ENCODE results near the gene TBL3. TPM values are rescaled to one million over a fixed set of nuclear protein-coding genes. Genes with fewer than 3 reads are reported as not detected.
"Not testable (repeated sequence)": the region's sequence is repeated elsewhere in the genome, so short reads cannot be mapped to it uniquely, and the experiment has no call there.

TBL3 gene
- total RNA-seq, 1 experiment from 2014 or later = 26.8 TPM

DNA sequence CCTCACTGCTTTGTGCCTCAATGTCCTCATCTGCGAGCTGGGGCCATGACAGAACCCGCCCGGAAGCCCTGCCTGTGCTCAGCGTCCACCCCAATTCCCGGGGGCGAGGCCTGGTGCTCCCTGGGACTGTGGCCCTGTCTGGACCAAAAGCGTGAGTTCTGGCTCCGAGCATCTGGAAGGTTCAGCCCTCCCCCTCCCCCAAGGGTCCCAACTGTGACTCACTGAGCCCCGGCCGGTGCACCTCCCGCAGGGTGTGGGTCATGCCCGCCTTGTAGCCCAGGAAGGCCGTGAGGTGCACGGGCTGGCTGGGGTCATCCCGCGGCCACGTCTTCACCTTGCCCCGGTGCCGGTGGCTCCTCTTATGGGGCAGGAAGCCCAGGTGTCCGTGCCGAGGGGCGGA lies 18.1 kb upstream of the TBL3 start:
- Mint-ChIP-seq H3K27me3 (ENCODE audit: insufficient read depth, unreplicated experiment) (no peaks in the 10 kb centered on the region), H3K4me1 (ENCODE audit: insufficient read depth, unreplicated experiment) (peaks cover 6% of the 10 kb centered on the region), H3K27ac (ENCODE audit: low read depth, unreplicated experiment) (no peak overlapping the region), H3K4me3 (ENCODE audit: unreplicated experiment) (no peak overlapping the region), H3K9me3 (ENCODE audit: unreplicated experiment) (no peaks in the 10 kb centered on the region), H3K36me3 (ENCODE audit: insufficient read depth, unreplicated experiment) (no peaks in the 10 kb centered on the region)
- intact Hi-C loops (cut with micrococcal nuclease) = no loop called here
- CTCF ChIA-PET = interaction anchor here (0.6 kb wide), 1 partner anchor 24 kb away, joined by 3 read pairs; no protein-coding TSS in a partner anchor
- no peak for DNase-seq (ENCODE audit: unreplicated experiment)
- TF ChIP-seq CTCF (IDR thresholded peaks at IDR 0.05; ENCODE audit: unreplicated experiment) = no peak
- POLR2A ChIA-PET = interaction anchor here (0.6 to 5.9 kb wide), 3 partner anchors 10 to 15 kb away, joined by 3 to 53 read pairs (median 10); partner anchors contain the start of genes MSRB1, RNF151 and RPS2
- no TSS peak for BruUV-seq (replicated peaks)

GRCh38 chr16:1957434-1958142 lies 14.3 kb upstream of the TBL3 start:
- ChIA-PET POLR2A (interaction anchor here (1.5 kb wide), 1 partner anchor 14 kb away, joined by 4 read pairs; the partner anchor contains the start of gene TBL3), CTCF (interaction anchor here (1.2 to 1.4 kb wide), 3 partner anchors 29 to 45 kb away, joined by 3 read pairs; no protein-coding TSS in a partner anchor)
- H3K27me3 Mint-ChIP-seq (ENCODE audit: insufficient read depth, unreplicated experiment); DNase-seq (ENCODE audit: unreplicated experiment); BruUV-seq (replicated peaks); H3K27ac Mint-ChIP-seq (ENCODE audit: low read depth, unreplicated experiment); H3K9me3 Mint-ChIP-seq (ENCODE audit: unreplicated experiment); intact Hi-C loops (cut with micrococcal nuclease); H3K4me3 Mint-ChIP-seq (ENCODE audit: unreplicated experiment): not testable (repeated sequence)
- Mint-ChIP-seq H3K4me1 (ENCODE audit: insufficient read depth, unreplicated experiment) (peaks cover 15% of the 10 kb centered on the region), H3K36me3 (ENCODE audit: insufficient read depth, unreplicated experiment) (peaks cover 25% of the 10 kb centered on the region)

- H3K27me3 Mint-ChIP-seq (ENCODE audit: insufficient read depth, unreplicated experiment); H3K27ac Mint-ChIP-seq (ENCODE audit: low read depth, unreplicated experiment); H3K4me3 Mint-ChIP-seq (ENCODE audit: unreplicated experiment); DNase-seq (ENCODE audit: unreplicated experiment); H3K9me3 Mint-ChIP-seq (ENCODE audit: unreplicated experiment); intact Hi-C loops (cut with micrococcal nuclease); BruUV-seq (replicated peaks): not testable (repeated sequence)
- ChIA-PET POLR2A (interaction anchor here (0.8 to 1.5 kb wide), 4 partner anchors 14 to 176 kb away, joined by 3 to 4 read pairs (median 4); partner anchors contain the start of genes MSRB1, NUBP2, SPSB3 and TBL3), CTCF (interaction anchor here (1.2 to 1.4 kb wide), 3 partner anchors 29 to 45 kb away, joined by 3 read pairs; no protein-coding TSS in a partner anchor)
- H3K4me1 Mint-ChIP-seq (ENCODE audit: insufficient read depth, unreplicated experiment) = peaks cover 16% of the 10 kb centered on the region
- peaks cover 31% of the 10 kb centered on the region for H3K36me3 Mint-ChIP-seq (ENCODE audit: insufficient read depth, unreplicated experiment)
Measured at GRCh38 chr16:1958143-1958491, 13.7 kb upstream of the TBL3 start.

DNA sequence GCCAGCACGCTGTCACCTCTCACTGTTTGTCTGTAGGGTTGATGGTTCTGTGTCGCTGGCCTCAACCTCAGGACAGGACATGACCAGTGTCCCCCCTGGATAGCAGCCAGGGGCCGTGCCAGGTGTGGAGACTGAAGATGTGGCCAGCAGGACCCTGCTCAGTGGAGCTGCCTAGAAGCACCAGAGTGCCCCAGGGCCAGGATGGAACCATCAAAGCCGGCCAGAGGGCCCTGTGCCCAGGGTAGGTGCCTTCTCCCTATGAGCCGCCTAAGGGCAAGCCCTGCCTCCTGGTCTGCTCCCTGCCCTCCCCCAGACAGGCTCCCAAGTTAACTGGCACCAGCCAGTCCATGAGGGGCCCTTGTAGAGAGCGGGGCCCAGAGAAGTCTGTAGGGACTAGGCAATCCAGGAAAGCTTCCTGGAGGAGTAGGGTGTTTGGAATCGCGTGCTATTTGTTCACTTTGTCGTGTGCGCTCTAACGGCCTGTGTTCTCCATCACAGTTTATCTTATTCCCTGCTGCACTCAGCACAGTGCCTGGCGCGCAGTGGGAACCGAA lies 13.1 kb upstream of the TBL3 start:
- DNase-seq (ENCODE audit: unreplicated experiment) = no peak
- intact Hi-C loops (cut with micrococcal nuclease) = no loop called here
- Mint-ChIP-seq H3K27ac (ENCODE audit: low read depth, unreplicated experiment) (peak overlapping the region; percentile 91), H3K9me3 (ENCODE audit: unreplicated experiment) (no peaks in the 10 kb centered on the region), H3K4me1 (ENCODE audit: insufficient read depth, unreplicated experiment) (peaks cover 23% of the 10 kb centered on the region), H3K27me3 (ENCODE audit: insufficient read depth, unreplicated experiment) (no peaks in the 10 kb centered on the region), H3K4me3 (ENCODE audit: unreplicated experiment) (peak overlapping the region; percentile 78), H3K36me3 (ENCODE audit: insufficient read depth, unreplicated experiment) (peaks cover 37% of the 10 kb centered on the region)
- ChIA-PET POLR2A (interaction anchor here (0.8 to 8.9 kb wide), 7 partner anchors 10 to 176 kb away, joined by 3 to 72 read pairs (median 4); partner anchors contain the start of genes MSRB1, NUBP2, SPSB3 and TBL3), CTCF (interaction anchor here (0.7 to 1.4 kb wide), 2 partner anchors 44 to 58 kb away, joined by 3 to 4 read pairs; no protein-coding TSS in a partner anchor)
- BruUV-seq (replicated peaks) = no TSS peak
- no peak for TF ChIP-seq CTCF (IDR thresholded peaks at IDR 0.05; ENCODE audit: unreplicated experiment)

Measured in MCF 10A (cell line).